HG03442 (cell line): Measurements from ENCODE around the gene SERBP1.
"Not testable (repeated sequence)": the region's sequence is repeated elsewhere in the genome, so short reads cannot be mapped to it uniquely, and the experiment has no call there.

ENCODE experiments used
- ATAC-seq: cut with Tn5 transposase; IDR thresholded peaks from one replicate; pipeline ENCODE4 v1.9.1; 2021; ENCODE audit warnings: mild to moderate bottlenecking, moderate library complexity; ENCODE audit not compliant: unreplicated experiment

Gene SERBP1

GRCh38 chr1:67430358-67431155 lies at the start of gene SERBP1:
Gene SERBP1, minus strand, starts transcription at chr1:67430402. Its CDS starts 102 bp downstream, at chr1:67430300.
- ATAC-seq, result peak; percentile 84

- ATAC-seq, result no peak
These were observed 49.1 kb upstream of the SERBP1 start for GRCh38 chr1:67479146-67479891.

GRCh38 chr1:67476906-67477305 lies 46.7 kb upstream of the SERBP1 start:
- ATAC-seq, result no peak

- ATAC-seq, result no peak
These were observed 45.8 kb upstream of the SERBP1 start for GRCh38 chr1:67476006-67476482.

GRCh38 chr1:67472056-67472455 lies 41.9 kb upstream of the SERBP1 start:
- ATAC-seq, result no peak

GRCh38 chr1:67469431-67469830 lies 39.2 kb upstream of the SERBP1 start:
- ATAC-seq, result no peak

- no peak for ATAC-seq
These were observed 38.0 kb upstream of the SERBP1 start for GRCh38 chr1:67468066-67468718.

- ATAC-seq, result no peak
These were observed 35.2 kb upstream of the SERBP1 start for GRCh38 chr1:67465375-67465774.

GRCh38 chr1:67464746-67465145 lies 34.5 kb upstream of the SERBP1 start:
- ATAC-seq, result no peak

GRCh38 chr1:67464058-67464457 lies 33.9 kb upstream of the SERBP1 start:
- ATAC-seq, result no peak

- ATAC-seq, result no peak
These were observed 33.2 kb upstream of the SERBP1 start for GRCh38 chr1:67463298-67463955.

GRCh38 chr1:67460676-67461500 lies 30.7 kb upstream of the SERBP1 start:
- no peak for ATAC-seq

- ATAC-seq, result no peak
These were observed 28.9 kb upstream of the SERBP1 start for GRCh38 chr1:67459068-67459467.

GRCh38 chr1:67458663-67459062 lies 28.5 kb upstream of the SERBP1 start:
- ATAC-seq, result no peak

- ATAC-seq, result no peak
These were observed 27.0 kb upstream of the SERBP1 start for GRCh38 chr1:67457247-67457646.

GRCh38 chr1:67451815-67452214 lies 21.6 kb upstream of the SERBP1 start:
- no peak for ATAC-seq

- ATAC-seq, result no peak
These were observed 21.2 kb upstream of the SERBP1 start for GRCh38 chr1:67451356-67451755.

GRCh38 chr1:67446893-67447292 lies 16.7 kb upstream of the SERBP1 start:
- no peak for ATAC-seq

GRCh38 chr1:67446014-67446413 lies 15.8 kb upstream of the SERBP1 start:
- not testable (repeated sequence) for ATAC-seq

GRCh38 chr1:67441739-67442281 lies 11.6 kb upstream of the SERBP1 start:
- ATAC-seq, result no peak
